ENCODE results near the gene PARD3B. TPM values are rescaled to one million over a fixed set of nuclear protein-coding genes. Genes with fewer than 3 reads are reported as not detected.

PARD3B gene
- total and polyA plus RNA-seq, 8 donors, result 18.5 to 24.6 (median 21.1) TPM

- H3K4me3 ChIP-seq, result no peak overlapping the region
- no peaks in the 10 kb centered on the region for H3K4me1 ChIP-seq
- no peaks in the 10 kb centered on the region for H3K27me3 ChIP-seq
- H3K27ac ChIP-seq, result no peak overlapping the region
- no peak for ATAC-seq
- TF ChIP-seq CTCF (IDR thresholded peaks at IDR 0.05), result no peak
- peaks cover 0 to 7% of the 10 kb centered on the region in 2 donors for H3K9me3 ChIP-seq
- H3K36me3 ChIP-seq, result no peaks in the 10 kb centered on the region
- intact Hi-C loops (cut with DNase I), result no loop called here
- no peak for DNase-seq
Measured at GRCh38 chr2:204900910-204901309, 355.6 kb downstream of the PARD3B start.

GRCh38 chr2:204901591-204901990 is 356.3 kb downstream of the PARD3B start:
- no peaks in the 10 kb centered on the region for H3K4me1 ChIP-seq
- peaks cover 0 to 7% of the 10 kb centered on the region in 2 donors for H3K9me3 ChIP-seq
- no peak for TF ChIP-seq CTCF (IDR thresholded peaks at IDR 0.05)
- no peak overlapping the region for H3K4me3 ChIP-seq
- no peaks in the 10 kb centered on the region for H3K36me3 ChIP-seq
- H3K27me3 ChIP-seq, result no peaks in the 10 kb centered on the region
- ATAC-seq (no peak), DNase-seq (no peak)
- intact Hi-C loops (cut with DNase I), result no loop called here
- H3K27ac ChIP-seq, result no peak overlapping the region

- DNase-seq (no peak), ATAC-seq (no peak)
- TF ChIP-seq CTCF (IDR thresholded peaks at IDR 0.05), result no peak
- H3K4me1 ChIP-seq, result no peaks in the 10 kb centered on the region
- H3K4me3 ChIP-seq, result no peak overlapping the region
- H3K27me3 ChIP-seq, result no peaks in the 10 kb centered on the region
- H3K36me3 ChIP-seq, result no peaks in the 10 kb centered on the region
- H3K9me3 ChIP-seq, result no peaks in the 10 kb centered on the region
- H3K27ac ChIP-seq, result no peak overlapping the region
- intact Hi-C loops (cut with DNase I), result no loop called here
Measured at GRCh38 chr2:204909791-204910190, 364.5 kb downstream of the PARD3B start.

GRCh38 chr2:204913312-204913711 is 368.0 kb downstream of the PARD3B start:
- Histone ChIP-seq H3K4me3 (no peak overlapping the region), H3K27me3 (no peaks in the 10 kb centered on the region), H3K36me3 (no peaks in the 10 kb centered on the region), H3K4me1 (no peaks in the 10 kb centered on the region), H3K27ac (no peak overlapping the region), H3K9me3 (no peaks in the 10 kb centered on the region)
- intact Hi-C loops (cut with DNase I), result no loop called here
- no peak for TF ChIP-seq CTCF (IDR thresholded peaks at IDR 0.05)
- ATAC-seq (no peak), DNase-seq (no peak)

GRCh38 chr2:204913854-204914464 is 368.7 kb downstream of the PARD3B start:
- Histone ChIP-seq H3K36me3 (no peaks in the 10 kb centered on the region), H3K4me1 (no peaks in the 10 kb centered on the region), H3K27ac (no peak overlapping the region), H3K4me3 (no peak overlapping the region), H3K27me3 (no peaks in the 10 kb centered on the region), H3K9me3 (no peaks in the 10 kb centered on the region)
- ATAC-seq (no peak), DNase-seq (no peak)
- intact Hi-C loops (cut with DNase I), result no loop called here
- TF ChIP-seq CTCF (IDR thresholded peaks at IDR 0.05), result no peak
